Motor neuron (in vitro differentiated cells): ENCODE results near the gene LONP1. TPM values are rescaled to one million over a fixed set of nuclear protein-coding genes. Genes with fewer than 3 reads are reported as not detected.
A peak's percentile ranks its signal among the peaks of the same experiment; 100 is the strongest.

Experiments
- ATAC-seq, 8 experiments: fragments of 200-7000 bp; cut with Tn5 transposase; replicated peaks in 6 of 8; 2 replicates each; pipeline ENCODE4 v1.8.0; 2021; ENCODE audit warnings: mild to moderate bottlenecking in 8 of 8, moderate library complexity in 8 of 8
- H3K27ac ChIP-seq, 2 donors: fragments of 250-450 bp; sonication (Bioruptor Pico); 2 replicates each; pipeline ENCODE4 v1.9.0; 2021; ENCODE audit warnings: antibody characterized with exemption in 2 of 2, mild to moderate bottlenecking in 2 of 2, moderate library complexity in 1 of 2
- H3K4me1 ChIP-seq, 2 donors: fragments of 250-450 bp; sonication (Bioruptor Pico); replicated peaks in 1 of 2; 2 replicates each; pipeline ENCODE4 v1.6.1; 2021; ENCODE audit warnings: antibody characterized with exemption in 2 of 2, mild to moderate bottlenecking in 2 of 2, moderate library complexity in 1 of 2
- H3K4me3 ChIP-seq, 5 donors: fragments of 250-450 bp; sonication (Bioruptor Pico); 2 replicates each; pipeline ENCODE4 v1.9.0; 2021; ENCODE audit warnings: antibody characterized with exemption in 5 of 5, mild to moderate bottlenecking in 5 of 5, moderate library complexity in 4 of 5
- WGBS, 10 experiments: fragments of 450-650 bp; shearing (Covaris generic); methylation state at CpG; one replicate each; pipeline ENCODE4 v1.0.0; 2022; 5-methylcytosine and 5-hydroxymethylcytosine counted together
- in situ Hi-C, 9 experiments: fragments of 400-800 bp; cut with MboI; loops; one replicate each; pipeline ENCODE4 v1.15.0; 2021; ENCODE audit warnings: low sequenced_read_pairs in 9 of 9, low pct_unique_long_range_greater_than_20kb in 2 of 9; ENCODE audit not compliant: unreplicated experiment in 9 of 9
- total RNA-seq, 8 experiments: library from RNA; unstranded; fragments of 300-600 nt; gene quantifications; 2 replicates each; pipeline versions ENCODE4 v1.2.3 to v1.2.4, GENCODE V29; 2022

The LONP1 gene
- total RNA-seq, 8 experiments from 2014 or later = 49.8 to 109 (median 94.9) TPM

DNA sequence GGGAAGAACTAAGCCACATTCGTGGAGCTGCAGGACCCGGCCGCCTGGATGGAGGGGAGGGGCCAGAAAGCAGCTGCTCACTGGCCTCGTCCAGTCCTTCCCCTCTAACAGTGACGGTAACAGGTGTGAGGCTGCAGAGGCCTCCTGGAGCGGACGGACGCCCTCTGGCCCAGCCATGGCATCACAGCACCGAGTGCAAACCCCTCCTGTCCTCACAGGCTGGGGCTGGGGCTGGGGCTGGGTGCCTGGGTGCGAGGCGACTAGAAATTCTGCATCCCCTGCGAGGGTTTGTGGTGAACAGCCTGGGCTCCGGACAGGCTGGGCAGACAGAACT lies 43.2 kb downstream of the LONP1 start:
- peaks cover 4 to 10% of the 10 kb centered on the region in 2 donors for H3K4me1 ChIP-seq
- H3K27ac ChIP-seq = no peak overlapping the region
- no peak for ATAC-seq
- no peak overlapping the region for H3K4me3 ChIP-seq
- WGBS, 10 experiments = 56 to 100% methylated on average over 1 to 3 of the region's 13 CpGs; no CpG with 5 or more reads in 8 of the 10 experiments
- in situ Hi-C loops = no loop called here

DNA sequence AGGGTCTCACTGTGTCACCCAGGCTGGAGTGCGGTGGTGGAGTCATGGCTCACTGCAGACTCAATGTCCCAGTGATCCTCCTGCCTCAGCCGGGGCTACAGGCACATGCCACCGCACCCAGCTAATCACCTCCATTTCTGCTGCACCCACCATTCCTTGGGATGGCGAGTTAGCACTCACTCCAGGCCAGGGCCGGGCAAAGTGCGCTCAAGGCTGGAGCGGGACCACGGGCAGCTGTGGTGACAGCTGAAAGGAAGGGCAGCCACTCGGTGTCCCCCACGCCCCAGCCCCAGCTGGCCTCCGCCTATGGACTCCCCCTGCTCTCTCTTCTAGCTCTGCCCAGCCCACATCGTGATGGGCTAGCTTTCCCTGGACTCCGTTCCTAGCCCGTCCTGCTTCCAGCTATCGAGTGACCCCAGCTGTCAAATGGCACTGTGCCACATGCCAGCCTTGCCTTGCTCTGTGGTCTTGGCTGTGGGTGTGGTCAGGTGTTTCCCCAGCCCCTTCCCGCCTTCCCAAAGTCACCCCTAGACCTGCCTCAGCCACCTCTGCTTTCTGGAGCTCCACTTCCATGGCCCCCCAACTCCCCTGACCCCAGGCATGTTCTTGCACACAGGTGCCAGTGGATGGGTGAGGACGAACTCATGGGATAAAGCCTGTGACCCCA lies 43.7 kb downstream of the LONP1 start:
- H3K27ac ChIP-seq = no peak overlapping the region
- WGBS, 10 experiments = 82 to 100% (median 100%) methylated on average over 1 to 6 of the region's 17 CpGs; no CpG with 5 or more reads in 7 of the 10 experiments
- ATAC-seq = no peak
- H3K4me3 ChIP-seq = no peak overlapping the region
- H3K4me1 ChIP-seq = peaks cover 3 to 6% of the 10 kb centered on the region in 2 donors
- in situ Hi-C loops = no loop called here

DNA sequence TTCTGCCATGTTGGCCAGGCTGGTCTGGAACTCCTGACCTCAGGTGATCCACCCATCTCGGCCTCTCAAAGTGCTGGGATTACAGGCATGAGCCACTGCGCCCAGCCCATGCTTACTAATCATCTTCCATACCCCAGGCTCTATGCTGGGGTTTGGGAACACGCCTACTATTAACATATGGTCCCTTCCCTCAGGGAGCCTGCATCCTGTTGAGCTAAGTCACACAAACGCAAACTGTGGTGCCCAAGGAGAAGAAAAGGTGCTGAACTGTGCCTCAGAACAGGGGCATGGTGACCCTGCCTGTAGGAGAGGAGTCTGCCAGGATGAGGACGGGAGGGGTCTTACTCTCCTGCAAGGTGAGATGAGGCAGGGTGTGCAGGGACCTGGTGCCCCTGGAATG lies 45.2 kb downstream of the LONP1 start:
- ATAC-seq = peak in 3 of 8 experiments; percentile 92 to 93 (median 92)
- Histone ChIP-seq H3K27ac (no peak overlapping the region), H3K4me3 (no peak overlapping the region), H3K4me1 (peaks cover 3 to 6% of the 10 kb centered on the region in 2 donors)
- 0 to 100% (median 84%) methylated on average over 1 to 4 of the region's 5 CpGs; no CpG with 5 or more reads in 2 of the 10 experiments for WGBS, 10 experiments
- in situ Hi-C loops = no loop called here

DNA sequence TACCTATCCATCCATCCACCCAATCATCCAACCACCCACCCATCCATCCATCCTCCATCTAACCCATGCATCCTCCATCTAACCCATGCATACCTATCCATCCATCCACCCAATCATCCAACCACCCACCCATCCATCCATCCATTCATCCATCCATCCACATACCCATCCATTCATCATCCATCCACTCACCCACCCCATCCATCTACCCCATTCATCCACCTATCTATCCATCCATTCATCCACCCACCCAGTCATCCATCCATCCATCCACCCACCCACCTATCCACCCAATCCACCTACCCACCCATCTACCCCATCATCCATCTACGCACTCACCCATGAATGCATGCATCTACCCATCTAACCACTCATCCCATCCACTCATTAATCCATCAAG lies 46.2 kb downstream of the LONP1 start:
- ATAC-seq = no peak
- Histone ChIP-seq H3K4me3 (no peak overlapping the region), H3K4me1 (no peaks in the 10 kb centered on the region), H3K27ac (no peak overlapping the region)
- in situ Hi-C loops = no loop called here
- WGBS, 10 experiments = 100% methylated on average over 1 of the region's 1 CpG; no CpG with 5 or more reads in 9 of the 10 experiments

DNA sequence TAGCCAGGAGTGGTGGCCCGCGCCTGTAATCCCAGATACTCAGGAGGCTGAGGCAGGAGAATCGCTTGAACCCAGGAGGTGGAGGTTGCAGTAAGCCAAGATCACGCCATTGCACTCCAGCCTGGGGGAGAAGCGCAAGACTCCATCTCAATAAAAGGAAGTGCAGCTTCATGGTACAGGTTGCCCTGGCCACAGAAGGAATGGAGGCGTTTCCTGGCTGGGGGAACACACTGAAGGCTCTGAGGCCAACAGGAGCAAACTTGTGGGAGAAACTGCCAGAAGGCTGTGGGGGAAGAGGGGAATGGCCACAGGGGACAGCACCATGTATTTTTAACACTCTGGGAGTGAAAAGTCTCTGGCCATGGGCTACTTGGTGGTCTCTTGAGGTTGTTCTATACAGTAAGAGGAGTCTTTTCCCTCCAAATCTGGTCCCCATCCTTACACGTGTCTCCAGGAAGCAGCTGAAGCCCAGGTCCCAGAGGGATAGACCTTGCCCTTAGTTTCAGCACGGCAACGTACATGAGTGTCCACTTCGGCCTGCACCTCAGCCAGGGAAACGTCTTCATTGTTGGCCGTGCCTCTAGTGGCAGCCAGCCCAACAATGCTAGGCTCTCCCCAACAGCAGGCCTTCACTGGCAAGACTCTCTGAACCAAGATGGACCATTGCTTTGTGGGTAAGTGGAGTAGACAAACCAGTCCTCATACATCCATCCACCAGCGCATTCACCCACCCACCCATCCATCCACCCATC lies 47.1 kb downstream of the LONP1 start:
- in situ Hi-C loops = no loop called here
- 83 to 100% (median 96%) methylated on average over 1 to 7 of the region's 13 CpGs; no CpG with 5 or more reads in 2 of the 10 experiments for WGBS, 10 experiments

DNA sequence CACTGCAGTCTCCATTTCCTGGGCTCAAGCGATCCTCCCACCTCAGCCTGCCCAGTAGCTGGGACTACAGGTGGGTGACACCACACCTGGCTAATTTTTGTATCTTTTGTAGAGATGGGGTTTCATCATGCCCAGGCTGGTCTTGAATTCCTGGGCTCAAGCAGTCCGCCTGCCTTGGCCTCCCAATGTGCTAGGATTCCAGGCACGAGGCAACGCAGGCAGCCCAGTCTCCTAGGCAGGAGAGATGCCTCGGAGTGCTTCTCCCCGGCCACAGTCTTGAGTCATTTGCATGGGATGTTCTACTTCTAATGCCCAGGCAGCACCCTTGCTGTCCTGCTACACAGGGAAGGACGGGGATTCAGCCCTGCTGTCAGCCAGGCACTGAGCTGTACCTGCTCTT lies 48.3 kb downstream of the LONP1 start:
- no peak overlapping the region for H3K4me3 ChIP-seq
- no peak for ATAC-seq
- no peaks in the 10 kb centered on the region for H3K4me1 ChIP-seq
- WGBS, 10 experiments = 92% methylated on average over 4 of the region's 7 CpGs; no CpG with 5 or more reads in 8 of the 10 experiments
- in situ Hi-C loops = no loop called here
- no peak overlapping the region for H3K27ac ChIP-seq

More for the DNA sequence above, 47.1 kb downstream of the LONP1 start:
- Histone ChIP-seq H3K27ac (no peak overlapping the region), H3K4me3 (no peak overlapping the region), H3K4me1 (no peaks in the 10 kb centered on the region)
- no peak for ATAC-seq

DNA sequence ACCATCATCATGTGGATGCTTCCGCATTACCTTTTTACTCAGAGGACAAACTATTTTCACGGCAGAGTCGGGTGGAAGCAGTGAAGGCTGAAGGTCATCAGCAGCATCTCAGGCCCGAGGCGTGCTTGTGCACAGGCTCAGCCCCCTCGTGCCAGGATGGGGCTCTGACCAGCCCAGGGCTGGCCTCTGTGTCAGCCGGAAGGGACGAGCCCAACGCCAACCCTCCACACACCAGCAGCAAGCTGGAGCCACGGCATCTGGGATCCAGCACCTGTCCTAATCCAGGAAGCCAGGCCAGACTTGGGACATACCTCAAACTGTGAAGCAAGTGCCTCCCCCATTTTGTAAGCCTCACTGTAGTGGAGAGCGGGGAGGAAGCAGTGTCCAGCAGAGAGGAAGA lies 50.7 kb downstream of the LONP1 start:
- H3K4me1 ChIP-seq = no peaks in the 10 kb centered on the region
- no peak overlapping the region for H3K4me3 ChIP-seq
- in situ Hi-C loops = no loop called here
- peak in 2 of 8 experiments; percentile 8 to 15 for ATAC-seq
- H3K27ac ChIP-seq = no peak overlapping the region
- WGBS, 10 experiments = 60 to 100% (median 96%) methylated on average over 1 to 6 of the region's 11 CpGs; no CpG with 5 or more reads in 5 of the 10 experiments

DNA sequence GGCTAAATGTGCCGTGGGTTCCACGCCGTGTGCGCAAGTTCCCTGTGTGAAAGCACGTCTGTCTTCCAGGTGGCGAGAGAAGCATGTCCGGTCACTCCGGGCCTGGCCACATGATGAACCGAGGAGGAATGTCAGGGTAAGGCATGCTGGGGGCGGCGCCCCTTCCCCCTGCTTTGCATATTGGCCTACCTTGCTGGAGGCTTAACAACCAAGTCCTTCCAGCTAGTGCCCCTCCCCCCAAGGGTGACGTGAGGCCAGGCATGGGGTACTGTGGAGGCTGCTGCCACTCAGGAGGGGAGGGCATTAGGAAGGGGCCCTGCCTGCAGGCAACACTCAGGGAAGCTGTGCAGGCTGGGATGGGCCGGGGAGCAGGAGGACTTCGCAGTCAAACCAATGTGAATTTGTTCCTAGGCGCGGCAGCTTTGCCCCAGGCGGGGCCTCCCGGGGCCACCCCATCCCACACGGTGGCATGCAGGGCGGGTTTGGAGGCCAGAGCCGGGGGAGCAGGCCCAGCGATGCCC lies 52.1 kb downstream of the LONP1 start:
- in situ Hi-C loops = no loop called here
- peak; percentile 23 to 68 (median 44) for ATAC-seq
- 57 to 93% (median 83%) methylated on average over 3 to 11 of the region's 22 CpGs; no CpG with 5 or more reads in 4 of the 10 experiments for WGBS, 10 experiments
- H3K4me3 ChIP-seq = no peak overlapping the region
- H3K4me1 ChIP-seq = no peaks in the 10 kb centered on the region
- no peak overlapping the region for H3K27ac ChIP-seq

DNA sequence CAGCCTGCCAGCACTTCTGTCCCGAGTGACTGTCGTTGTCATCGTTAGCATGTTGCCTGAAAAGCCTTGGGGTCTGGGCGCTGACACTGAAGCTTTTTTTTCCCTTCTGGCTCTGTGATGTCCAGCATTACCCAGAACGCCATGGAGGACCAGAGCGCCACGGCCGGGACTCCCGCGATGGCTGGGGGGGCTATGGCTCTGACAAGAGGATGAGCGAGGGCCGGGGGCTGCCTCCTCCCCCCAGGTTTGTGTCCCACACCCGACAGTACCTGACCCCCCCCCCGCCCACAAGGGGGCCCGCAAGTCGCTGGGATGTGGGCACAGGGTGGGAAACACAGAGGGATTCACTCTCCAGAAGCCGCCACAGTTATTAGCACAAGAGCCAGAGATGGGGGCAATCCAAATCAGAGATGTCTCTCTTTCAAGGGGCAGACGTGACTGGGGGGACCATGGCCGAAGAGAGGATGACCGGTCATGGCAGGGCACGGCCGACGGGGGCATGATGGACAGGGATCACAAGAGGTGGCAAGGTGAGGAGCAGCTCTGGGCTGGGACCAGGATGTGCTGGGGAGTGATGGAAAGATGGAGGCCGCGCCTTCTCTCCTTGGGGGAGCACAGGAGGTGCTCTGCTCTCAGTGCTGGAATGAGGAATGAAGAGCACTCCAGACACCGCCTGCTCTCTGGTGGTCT lies 52.9 kb downstream of the LONP1 start:
- 70 to 96% (median 93%) methylated on average over 2 to 5 of the region's 26 CpGs; no CpG with 5 or more reads in 7 of the 10 experiments for WGBS, 10 experiments
- ATAC-seq = peak in 4 of 8 experiments; percentile 13 to 31 (median 22)
- in situ Hi-C loops = no loop called here

DNA sequence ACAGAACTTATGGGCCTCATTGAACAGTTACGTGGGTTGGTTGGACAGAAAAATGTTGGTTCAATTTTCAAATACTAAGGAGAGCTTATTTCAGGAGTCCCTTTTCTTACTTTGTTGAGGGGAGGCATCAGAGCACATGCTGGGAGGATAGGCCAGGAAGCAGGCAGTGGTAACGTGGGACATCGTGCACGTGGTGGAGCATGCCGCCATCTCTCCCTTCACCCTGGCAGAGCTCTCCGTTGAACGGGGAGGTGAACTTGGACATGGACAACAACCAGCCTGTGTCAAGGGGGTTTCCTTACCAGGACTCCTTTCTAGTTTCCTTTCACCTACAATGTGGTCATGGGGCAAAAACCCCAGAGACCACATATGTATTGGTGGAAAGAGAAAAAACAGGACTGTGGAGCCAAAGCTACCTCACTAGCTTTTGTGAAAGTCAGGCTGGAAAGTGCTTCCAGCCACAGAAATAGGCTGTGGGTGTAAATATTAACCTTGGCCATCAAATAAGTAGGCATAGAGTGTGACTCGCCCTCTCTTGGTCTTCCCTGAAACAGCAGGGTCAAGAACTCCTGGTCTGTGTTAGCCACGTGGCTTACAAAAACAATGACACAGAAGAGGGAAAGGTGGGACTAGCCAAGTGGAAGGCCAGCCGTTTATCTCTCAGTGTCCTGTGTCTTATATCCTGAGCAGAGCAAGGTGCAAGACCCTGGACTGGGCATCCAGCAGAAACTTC lies 54.0 kb downstream of the LONP1 start:
- H3K4me3 ChIP-seq = no peak overlapping the region
- ATAC-seq = peak in 3 of 8 experiments; percentile 16 to 66 (median 49)
- in situ Hi-C loops = no loop called here
- no peak overlapping the region for H3K27ac ChIP-seq
- WGBS, 10 experiments = 46 to 100% (median 82%) methylated on average over 1 to 10 of the region's 10 CpGs; no CpG with 5 or more reads in 1 of the 10 experiments
- H3K4me1 ChIP-seq = no peaks in the 10 kb centered on the region

More for the DNA sequence above, 52.9 kb downstream of the LONP1 start:
- Histone ChIP-seq H3K4me3 (no peak overlapping the region), H3K27ac (no peak overlapping the region), H3K4me1 (no peaks in the 10 kb centered on the region)

DNA sequence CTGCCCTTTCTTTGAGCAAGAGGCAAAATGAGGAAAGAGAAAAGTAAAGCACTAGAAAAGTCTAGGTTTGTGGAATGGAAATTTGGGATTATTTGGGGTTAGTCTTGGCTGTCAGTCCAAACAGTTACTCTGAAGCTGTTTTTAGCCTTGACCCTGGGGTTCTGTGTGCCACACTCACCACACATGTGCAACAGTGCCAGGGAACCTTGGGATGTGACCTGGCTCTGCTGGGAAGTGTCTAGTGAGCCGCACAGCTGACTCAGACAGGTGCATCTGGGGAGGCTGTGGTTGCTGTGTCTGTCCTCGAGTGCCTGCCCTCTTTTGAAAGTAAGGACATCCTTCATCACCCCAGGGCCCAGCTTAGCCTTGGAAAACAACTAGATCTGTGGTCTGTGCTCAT lies 55.4 kb downstream of the LONP1 start:
- H3K27ac ChIP-seq = no peak overlapping the region
- H3K4me1 ChIP-seq = no peaks in the 10 kb centered on the region
- ATAC-seq = no peak
- H3K4me3 ChIP-seq = no peak overlapping the region
- WGBS, 10 experiments = 83 to 100% (median 87%) methylated on average over 1 to 2 of the region's 2 CpGs; no CpG with 5 or more reads in 6 of the 10 experiments
- in situ Hi-C loops = no loop called here

DNA sequence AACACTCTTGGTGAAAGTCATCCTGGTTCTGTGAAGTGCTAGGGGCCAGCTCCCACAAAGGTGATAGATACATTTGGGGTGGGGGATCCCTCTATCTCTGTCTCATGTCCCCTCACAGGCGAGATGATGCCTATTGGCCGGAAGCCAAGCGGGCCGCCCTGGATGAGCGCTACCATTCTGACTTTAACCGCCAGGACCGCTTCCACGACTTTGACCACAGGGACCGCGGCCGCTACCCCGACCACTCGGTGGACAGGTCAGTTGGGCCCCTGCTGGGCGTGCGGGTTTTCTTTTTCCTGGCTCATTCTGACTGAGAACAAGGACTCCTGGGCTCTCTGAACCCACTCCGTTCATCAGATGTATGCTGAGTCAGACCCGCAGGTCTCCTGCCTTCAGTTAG lies 56.0 kb downstream of the LONP1 start:
- Histone ChIP-seq H3K27ac (no peak overlapping the region), H3K4me1 (no peaks in the 10 kb centered on the region), H3K4me3 (no peak overlapping the region)
- in situ Hi-C loops = no loop called here
- no peak for ATAC-seq
- WGBS, 10 experiments = 80 to 100% (median 94%) methylated on average over 2 to 12 of the region's 17 CpGs; no CpG with 5 or more reads in 2 of the 10 experiments
